CMK (cell line): ENCODE measurements around the gene FAM50A.

Source experiments
- DNase-seq: peaks from one replicate; pipeline ENCODE4 v3.0.0-alpha.2; 2010; ENCODE audit warnings: low read depth

Gene FAM50A

GRCh38 chrX:154413142-154413541, 30.8 kb upstream of the FAM50A start:
- no peak for DNase-seq

GRCh38 chrX:154417157-154417556, 26.8 kb upstream of the FAM50A start:
- DNase-seq: no peak

GRCh38 chrX:154419189-154419588, 24.8 kb upstream of the FAM50A start:
- DNase-seq: no peak

GRCh38 chrX:154419688-154420401, 24.1 kb upstream of the FAM50A start:
- no peak for DNase-seq

- DNase-seq: no peak
Observed at GRCh38 chrX:154420402-154420756, 23.6 kb upstream of the FAM50A start.

- DNase-seq: no peak
Observed at GRCh38 chrX:154426916-154427770, 16.8 kb upstream of the FAM50A start.

- DNase-seq: no peak
Observed at GRCh38 chrX:154428176-154429171, 15.5 kb upstream of the FAM50A start, which contains the start of gene ATP6AP1. Gene ATP6AP1, plus strand, starts transcription at chrX:154428677. Its CDS starts 16 bp downstream, at chrX:154428693.

- DNase-seq: no peak
Observed at GRCh38 chrX:154429711-154430110, 14.2 kb upstream of the FAM50A start.

- no peak for DNase-seq
Observed at GRCh38 chrX:154430479-154430878, 13.5 kb upstream of the FAM50A start.

- no peak for DNase-seq
Observed at GRCh38 chrX:154430916-154431315, 13.0 kb upstream of the FAM50A start.

GRCh38 chrX:154431341-154431740, 12.6 kb upstream of the FAM50A start:
- DNase-seq: no peak

GRCh38 chrX:154432210-154432609, 11.7 kb upstream of the FAM50A start:
- DNase-seq: no peak

- DNase-seq: no peak
Observed at GRCh38 chrX:154433605-154434004, 10.3 kb upstream of the FAM50A start.

GRCh38 chrX:154434394-154435168, 9.4 kb upstream of the FAM50A start:
- DNase-seq: no peak

- no peak for DNase-seq
Observed at GRCh38 chrX:154435171-154435733, 8.7 kb upstream of the FAM50A start.

- no peak for DNase-seq
Observed at GRCh38 chrX:154436374-154436982, 7.5 kb upstream of the FAM50A start.

- DNase-seq: no peak
Observed at GRCh38 chrX:154436983-154437752, 6.8 kb upstream of the FAM50A start, which contains the start of gene GDI1. Gene GDI1, plus strand, starts transcription at chrX:154437154. Its CDS starts 101 bp downstream, at chrX:154437255.

- no peak for DNase-seq
Observed at GRCh38 chrX:154437971-154438893, 5.7 kb upstream of the FAM50A start.
